Measurements from ENCODE around the gene PDP2.
"Not testable (repeated sequence)": the region's sequence is repeated elsewhere in the genome, so short reads cannot be mapped to it uniquely, and the experiment has no call there.

Gene PDP2

DNA sequence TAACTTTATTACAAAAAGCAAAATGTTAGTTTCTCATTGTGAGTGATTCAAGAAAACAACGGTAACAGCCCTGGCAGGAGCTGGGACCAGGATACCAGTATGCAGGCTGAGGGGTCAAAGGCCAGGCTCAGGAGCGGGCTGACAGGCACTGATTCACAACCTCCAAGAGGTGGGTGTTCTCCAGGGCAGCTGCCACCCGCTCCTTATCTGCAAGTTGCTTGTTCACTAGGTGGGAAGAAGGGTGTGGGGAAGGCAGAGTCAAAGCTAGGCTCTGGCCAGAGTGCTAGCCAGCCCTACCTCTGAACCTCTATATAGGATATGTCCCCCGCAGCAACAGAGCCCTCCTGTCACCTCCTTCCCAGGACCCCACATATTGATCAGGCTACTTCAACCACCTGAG lies 51.8 kb downstream of the PDP2 start:
- Mint-ChIP-seq H3K27me3 (no peaks in the 10 kb centered on the region), H3K27ac (no peak overlapping the region), H3K4me3 (peak overlapping the region in 1 of 2 donors; percentile 98), H3K9me3 (no peaks in the 10 kb centered on the region), H3K36me3 (peaks cover 29 to 59% of the 10 kb centered on the region in 2 donors), H3K4me1 (peaks cover 41 to 59% of the 10 kb centered on the region in 2 donors)
- ATAC-seq (replicated peaks) (no peak), DNase-seq (no peak)

DNA sequence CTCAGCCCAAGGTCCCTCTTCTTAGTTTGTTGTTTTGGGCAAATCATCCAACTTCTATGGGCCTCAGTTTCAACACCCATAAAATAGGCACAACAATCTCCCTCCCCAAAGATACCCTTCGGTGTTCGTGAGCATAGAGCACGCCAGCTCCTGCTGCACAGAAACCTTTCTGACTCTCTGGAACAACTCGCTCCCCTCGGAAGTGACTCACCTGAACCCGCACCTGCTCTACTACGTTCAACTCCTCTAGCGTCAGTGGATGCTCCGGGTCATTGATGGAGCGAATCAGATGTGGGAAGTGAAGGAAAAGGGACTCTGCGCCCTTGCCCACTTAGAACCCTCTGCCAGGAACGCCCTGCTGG lies 53.4 kb downstream of the PDP2 start:
- H3K27me3 Mint-ChIP-seq = no peaks in the 10 kb centered on the region

GRCh38 chr16:66934138-66934838 lies 54.0 kb downstream of the PDP2 start, which contains the start of gene CIAO2B:
TSS of gene CIAO2B (minus strand) at chr16:66934402. CDS start at chr16:66934364, 38 bp downstream.
- Mint-ChIP-seq H3K27me3 (no peaks in the 10 kb centered on the region), H3K4me1 (peaks cover 44 to 62% of the 10 kb centered on the region in 2 donors), H3K9me3 (no peaks in the 10 kb centered on the region), H3K27ac (peak within 1 kb of the TSS; percentile 99), H3K36me3 (peaks cover 27 to 64% of the 10 kb centered on the region in 2 donors), H3K4me3 (peak within 1 kb of the TSS; percentile 98 to 99)
- peak; percentile 88 for DNase-seq
- ATAC-seq (replicated peaks) = peak; percentile 86 to 91

More for the DNA sequence above, 53.4 kb downstream of the PDP2 start:
- no peaks in the 10 kb centered on the region for H3K9me3 Mint-ChIP-seq
- peaks cover 44 to 60% of the 10 kb centered on the region in 2 donors for H3K4me1 Mint-ChIP-seq
- DNase-seq (no peak), ATAC-seq (replicated peaks) (peak; percentile 50 to 64)
- peak overlapping the region; percentile 98 to 99 for H3K4me3 Mint-ChIP-seq
- peak overlapping the region; percentile 99 for H3K27ac Mint-ChIP-seq
- peaks cover 27 to 61% of the 10 kb centered on the region in 2 donors for H3K36me3 Mint-ChIP-seq

DNA sequence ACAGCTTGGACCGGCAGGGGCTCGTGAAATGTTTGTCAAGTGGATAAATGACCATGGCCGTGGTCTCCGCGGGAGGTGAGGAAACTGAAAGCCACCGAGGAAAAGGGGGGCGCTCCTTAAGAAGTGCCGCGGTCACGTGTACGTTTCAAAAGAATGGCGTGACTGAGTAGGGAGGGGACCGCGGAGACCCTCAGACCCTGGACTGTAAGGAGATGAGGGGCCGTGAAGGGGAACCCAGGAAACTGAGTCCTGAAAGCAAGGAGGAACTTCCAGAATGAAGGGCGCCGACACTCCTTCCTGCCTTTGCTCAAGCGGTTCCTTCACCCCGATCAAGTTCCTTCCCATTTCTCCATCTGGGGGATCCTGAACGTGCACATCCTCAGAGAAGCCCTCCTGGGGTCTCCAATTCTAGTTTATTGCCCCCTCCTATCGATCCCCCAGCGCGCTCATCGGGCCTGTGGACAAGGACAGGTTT lies 54.6 kb downstream of the PDP2 start:
- peaks cover 44 to 62% of the 10 kb centered on the region in 2 donors for H3K4me1 Mint-ChIP-seq
- H3K27me3 Mint-ChIP-seq; ATAC-seq (replicated peaks); H3K9me3 Mint-ChIP-seq; DNase-seq: not testable (repeated sequence)
- peak overlapping the region; percentile 98 to 99 for H3K4me3 Mint-ChIP-seq
- H3K27ac Mint-ChIP-seq = peak overlapping the region; percentile 99
- H3K36me3 Mint-ChIP-seq = peaks cover 29 to 63% of the 10 kb centered on the region in 2 donors

DNA sequence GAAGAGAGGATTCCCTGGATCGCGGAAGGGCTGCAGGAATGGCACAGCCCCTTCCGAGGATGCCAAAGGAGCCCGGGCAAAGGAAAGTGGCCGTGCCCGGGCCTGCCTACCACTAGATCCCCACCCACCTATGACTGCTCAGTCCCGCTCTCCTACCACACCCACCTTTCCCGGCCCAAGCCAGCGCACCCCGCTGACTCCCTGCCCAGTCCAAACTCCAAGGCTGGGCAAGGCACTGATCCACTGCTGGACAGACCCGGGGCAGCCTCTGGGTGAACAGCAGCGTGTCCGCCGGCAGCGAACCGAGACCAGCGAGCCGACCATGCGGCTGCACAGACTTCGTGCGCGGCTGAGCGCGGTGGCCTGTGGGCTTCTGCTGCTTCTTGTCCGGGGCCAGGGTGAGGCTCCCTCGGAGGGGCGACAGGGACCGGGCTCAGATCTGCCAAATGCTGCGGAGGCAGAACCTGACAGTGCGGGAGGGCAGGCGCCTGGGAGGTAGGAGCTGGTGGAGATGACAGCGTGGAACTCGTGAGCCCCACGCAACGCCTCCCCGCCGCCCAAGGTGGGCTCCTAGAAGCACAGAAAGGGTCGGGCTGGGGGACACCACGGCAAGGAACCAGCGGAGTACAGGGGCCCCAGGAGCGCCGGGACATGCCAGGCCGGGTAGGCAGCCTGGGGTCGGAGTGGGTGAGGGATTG lies 55.1 kb downstream of the PDP2 start, which contains the start of gene CES2:
TSS of gene CES2 (plus strand) at position 203 of the 698 bp plus-strand sequence. CDS start at position 323, 120 bp downstream.
- peaks cover 31 to 62% of the 10 kb centered on the region in 2 donors for H3K36me3 Mint-ChIP-seq
- ATAC-seq (replicated peaks) (no peak), DNase-seq (no peak)
- no peaks in the 10 kb centered on the region for H3K9me3 Mint-ChIP-seq
- peaks cover 44 to 62% of the 10 kb centered on the region in 2 donors for H3K4me1 Mint-ChIP-seq
- peak within 1 kb of the TSS; percentile 99 for H3K27ac Mint-ChIP-seq
- no peaks in the 10 kb centered on the region for H3K27me3 Mint-ChIP-seq
- peak within 1 kb of the TSS; percentile 98 to 99 for H3K4me3 Mint-ChIP-seq

DNA sequence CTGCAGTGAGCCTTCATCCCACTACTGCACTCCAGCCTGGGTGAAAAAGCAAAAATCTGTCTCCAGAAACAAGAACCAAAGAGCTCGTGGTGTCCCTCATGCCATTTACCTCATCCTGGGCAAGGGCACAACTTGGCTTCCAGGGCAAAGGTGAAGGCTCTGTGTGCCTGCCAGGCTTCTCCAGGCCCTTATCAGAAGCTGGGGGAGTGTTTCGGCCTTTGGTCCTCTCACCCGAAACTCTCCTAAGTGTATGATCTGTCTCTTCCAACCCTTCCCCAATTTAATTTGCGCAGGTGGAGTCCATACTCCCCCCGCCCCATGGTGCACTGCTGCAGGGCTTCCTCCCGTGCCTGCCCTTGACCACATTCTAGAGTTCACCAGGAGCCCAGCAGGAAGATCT lies 56.1 kb downstream of the PDP2 start:
- ATAC-seq (replicated peaks) (no peak), DNase-seq (no peak)
- Mint-ChIP-seq H3K27me3 (no peaks in the 10 kb centered on the region), H3K36me3 (peaks cover 36 to 66% of the 10 kb centered on the region in 2 donors), H3K4me1 (peaks cover 44 to 62% of the 10 kb centered on the region in 2 donors), H3K27ac (peak overlapping the region; percentile 63), H3K9me3 (no peaks in the 10 kb centered on the region), H3K4me3 (peak overlapping the region; percentile 31 to 50)

- H3K36me3 Mint-ChIP-seq = peaks cover 38 to 67% of the 10 kb centered on the region in 2 donors
- ATAC-seq (replicated peaks) = no peak
- H3K4me1 Mint-ChIP-seq = peaks cover 42 to 56% of the 10 kb centered on the region in 2 donors
- no peaks in the 10 kb centered on the region for H3K27me3 Mint-ChIP-seq
- H3K4me3 Mint-ChIP-seq = peak overlapping the region; percentile 31 to 50
- H3K27ac Mint-ChIP-seq = peak overlapping the region; percentile 63
- DNase-seq = no peak
- no peaks in the 10 kb centered on the region for H3K9me3 Mint-ChIP-seq
Observed at GRCh38 chr16:66936889-66937554, 56.7 kb downstream of the PDP2 start.

- H3K27ac Mint-ChIP-seq = no peak overlapping the region
- no peaks in the 10 kb centered on the region for H3K9me3 Mint-ChIP-seq
- DNase-seq (no peak), ATAC-seq (replicated peaks) (no peak)
- peaks cover 43 to 67% of the 10 kb centered on the region in 2 donors for H3K36me3 Mint-ChIP-seq
- no peaks in the 10 kb centered on the region for H3K27me3 Mint-ChIP-seq
- H3K4me3 Mint-ChIP-seq = no peak overlapping the region
- peaks cover 34 to 48% of the 10 kb centered on the region in 2 donors for H3K4me1 Mint-ChIP-seq
Observed at GRCh38 chr16:66937725-66938337, 57.5 kb downstream of the PDP2 start.

DNA sequence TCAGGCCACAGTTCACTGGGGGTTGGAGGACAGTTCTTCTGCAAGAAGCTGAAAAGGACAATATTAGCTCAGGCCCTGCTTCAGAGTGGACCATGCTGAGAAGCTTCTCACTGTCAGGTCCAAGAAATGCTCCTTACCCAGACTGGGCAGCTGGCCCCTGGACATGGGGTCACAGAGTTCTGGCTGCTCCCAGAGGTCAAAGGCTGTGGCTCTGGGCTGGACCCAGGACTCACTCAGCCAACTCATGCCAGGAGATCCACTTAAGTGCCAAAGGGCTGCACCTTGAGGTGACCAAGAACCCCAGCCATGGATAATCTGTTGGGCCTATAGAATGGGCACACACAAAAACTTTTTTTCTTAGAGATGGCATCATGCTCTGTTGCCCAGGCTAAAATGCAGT lies 59.1 kb downstream of the PDP2 start:
- Mint-ChIP-seq H3K36me3 (peaks cover 36 to 58% of the 10 kb centered on the region in 2 donors), H3K9me3 (no peaks in the 10 kb centered on the region), H3K4me3 (no peak overlapping the region), H3K27me3 (no peaks in the 10 kb centered on the region), H3K27ac (no peak overlapping the region), H3K4me1 (peaks cover 20 to 33% of the 10 kb centered on the region in 2 donors)
- DNase-seq (no peak), ATAC-seq (replicated peaks) (no peak)

DNA sequence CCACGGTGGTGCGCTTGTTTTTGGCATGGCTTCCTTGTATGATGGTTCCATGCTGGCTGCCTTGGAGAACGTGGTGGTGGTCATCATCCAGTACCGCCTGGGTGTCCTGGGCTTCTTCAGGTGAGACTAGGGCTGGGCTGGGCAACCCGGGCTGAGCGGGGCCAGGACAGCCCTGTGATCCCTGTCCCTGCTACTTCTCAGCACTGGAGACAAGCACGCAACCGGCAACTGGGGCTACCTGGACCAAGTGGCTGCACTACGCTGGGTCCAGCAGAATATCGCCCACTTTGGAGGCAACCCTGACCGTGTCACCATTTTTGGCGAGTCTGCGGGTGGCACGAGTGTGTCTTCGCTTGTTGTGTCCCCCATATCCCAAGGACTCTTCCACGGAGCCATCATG lies 59.9 kb downstream of the PDP2 start:
- H3K36me3 Mint-ChIP-seq = peaks cover 34 to 58% of the 10 kb centered on the region in 2 donors
- H3K27me3 Mint-ChIP-seq = no peaks in the 10 kb centered on the region
- H3K9me3 Mint-ChIP-seq = no peaks in the 10 kb centered on the region

More for the DNA sequence above, 59.9 kb downstream of the PDP2 start:
- peaks cover 20 to 28% of the 10 kb centered on the region in 2 donors for H3K4me1 Mint-ChIP-seq
- no peak for DNase-seq
- no peak for ATAC-seq (replicated peaks)
- no peak overlapping the region for H3K27ac Mint-ChIP-seq
- H3K4me3 Mint-ChIP-seq = no peak overlapping the region

Measured in stimulated activated naive B cell treated with anti-CD40 and anti-IgM and Interleukin-4, amounts not matched to agents 10 μg/mL and 1 μg/mL and 100 μg/mL, for 72 hours (primary cell).